Activated gamma-delta T cell treated with anti-CD3 and anti-CD28 coated beads, Interleukin-2, amount 50 U/mL, for 16 hours (primary cell): ENCODE results near the gene SNCB.
A peak's percentile ranks its signal among the peaks of the same experiment; 100 is the strongest.
"Not testable (repeated sequence)": the region's sequence is repeated elsewhere in the genome, so short reads cannot be mapped to it uniquely, and the experiment has no call there.

Experiments used
- DNase-seq: peaks from one replicate; pipeline ENCODE4 v3.0.0-alpha.2; 2020; ENCODE audit warnings: low read depth

SNCB gene

DNA sequence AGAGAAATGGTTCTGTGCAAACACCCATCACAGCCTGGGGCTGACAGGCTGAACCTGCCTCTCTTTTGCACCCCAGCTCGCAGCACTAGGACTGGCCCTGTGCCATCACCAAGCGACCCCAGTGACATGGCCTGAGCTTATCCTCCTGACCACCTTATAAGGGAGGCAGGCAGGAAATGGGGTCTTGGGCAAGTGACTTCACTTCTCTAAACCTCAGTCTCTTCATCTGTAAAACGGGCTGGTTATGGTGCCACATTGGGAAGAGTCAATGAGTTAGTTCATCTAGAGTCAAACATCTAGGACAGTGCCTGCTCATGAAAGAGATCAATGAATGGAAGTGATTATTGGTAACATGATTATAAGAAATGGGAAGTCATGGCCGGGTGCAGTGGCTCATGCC, 6.2 kb downstream of the SNCB start:
- no peak for DNase-seq

DNA sequence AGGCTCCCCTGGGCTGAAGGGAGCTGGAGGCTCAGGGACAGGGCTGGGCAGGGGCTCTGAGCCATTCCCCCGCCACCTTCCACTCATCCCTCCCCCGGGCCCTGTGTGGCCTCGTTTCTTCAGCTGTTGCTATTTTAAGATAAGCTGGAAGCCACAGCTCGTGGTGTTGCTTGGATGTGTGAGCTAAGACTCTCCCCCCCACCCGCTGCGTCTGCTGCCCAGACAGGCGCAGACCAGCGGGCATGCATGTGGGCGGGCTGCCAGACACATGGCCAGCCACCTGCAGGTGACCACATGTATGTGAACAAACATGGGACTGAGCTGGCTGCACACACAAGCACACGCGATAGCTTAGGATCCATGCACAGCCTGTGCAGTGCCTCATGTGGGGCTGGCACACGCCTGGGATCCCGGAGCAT, 8.7 kb downstream of the SNCB start:
- no peak for DNase-seq

DNA sequence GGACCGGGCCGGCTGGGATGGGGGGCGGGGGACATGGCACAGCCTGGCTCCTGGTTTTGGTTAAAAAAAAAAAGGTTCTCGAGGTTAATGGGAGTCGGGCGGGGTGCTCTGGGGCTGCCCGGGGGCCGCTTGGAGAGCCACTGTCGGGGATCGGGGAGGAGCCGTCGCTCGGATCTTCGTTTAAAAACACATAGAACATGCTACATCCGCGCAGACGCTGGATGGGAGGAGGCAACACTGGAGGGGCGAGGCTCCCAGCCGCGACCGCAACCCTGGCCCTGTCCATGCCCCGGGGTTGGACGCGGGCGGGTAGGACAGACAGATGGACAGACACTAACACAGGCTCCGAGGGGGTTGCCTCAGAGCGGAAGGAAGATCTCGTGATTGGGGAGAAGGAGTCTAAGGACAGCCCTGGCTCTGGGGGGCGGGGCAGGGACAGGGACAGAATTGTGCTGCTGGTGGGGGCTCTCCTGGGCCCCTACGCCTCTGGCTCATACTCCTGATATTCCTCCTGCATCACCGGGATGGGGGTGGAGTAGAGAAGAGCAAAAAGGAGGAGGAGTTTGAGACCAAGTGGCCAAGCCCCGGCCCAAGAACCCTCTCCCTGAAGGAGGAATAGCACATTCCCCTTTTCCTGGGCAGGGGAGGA, 9.9 kb downstream of the SNCB start:
- DNase-seq = no peak

DNA sequence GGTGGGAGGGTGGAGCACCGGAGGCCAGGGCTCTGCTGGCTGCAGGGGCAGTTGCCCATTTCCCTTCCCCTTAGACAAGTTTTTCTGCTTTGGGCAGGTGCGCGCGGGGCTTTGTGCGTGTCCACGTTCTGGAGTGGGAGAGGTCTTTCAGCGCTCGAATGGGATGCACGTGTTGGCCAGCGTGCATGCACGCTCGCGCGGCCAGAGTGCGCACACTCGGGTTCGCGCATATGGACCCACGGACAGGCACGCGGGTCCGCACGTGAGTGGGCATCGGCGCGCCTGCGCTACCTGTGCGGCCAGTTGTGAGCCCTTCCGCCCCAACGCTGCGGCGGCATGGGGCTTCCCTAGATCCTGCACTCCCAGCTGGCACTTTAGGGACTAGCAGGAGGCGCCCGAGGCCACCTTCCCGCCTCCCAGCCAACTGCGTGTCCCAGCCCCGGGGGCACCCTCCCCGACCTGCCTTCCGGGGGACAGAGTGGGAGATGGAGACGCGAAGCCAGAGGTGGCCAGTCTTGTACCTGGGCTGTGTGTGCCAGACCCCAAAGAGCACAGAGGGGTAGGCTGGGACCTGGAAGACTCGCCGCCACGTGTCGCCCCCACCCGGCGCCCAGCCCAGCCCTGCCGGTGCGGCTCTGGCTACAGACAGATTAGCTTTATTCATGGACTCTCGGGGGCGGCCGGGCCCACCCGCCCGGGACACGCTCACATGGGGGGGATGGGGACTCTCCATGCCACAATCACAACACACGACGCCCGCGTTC, 10.6 kb downstream of the SNCB start:
- no peak for DNase-seq

DNA sequence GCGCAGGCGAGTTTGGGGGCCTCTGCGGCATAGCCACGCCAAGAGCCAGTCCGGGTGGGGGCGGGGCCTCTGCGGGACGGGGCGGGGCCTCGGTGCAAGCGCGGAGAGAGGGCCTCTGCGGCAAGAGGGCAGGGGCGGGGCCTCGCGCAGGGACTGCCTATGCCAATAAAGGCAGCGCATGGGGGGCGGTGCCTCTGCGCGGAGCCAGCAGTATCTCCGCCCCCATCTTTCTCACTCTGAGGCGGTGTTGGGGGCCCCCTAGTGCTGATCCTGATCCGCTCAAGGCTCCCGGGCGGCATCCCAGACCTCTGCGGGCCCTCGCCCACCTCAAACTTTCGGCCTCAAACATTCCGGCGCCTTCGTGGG, 11.1 kb downstream of the SNCB start:
- DNase-seq = peak; percentile 54

DNA sequence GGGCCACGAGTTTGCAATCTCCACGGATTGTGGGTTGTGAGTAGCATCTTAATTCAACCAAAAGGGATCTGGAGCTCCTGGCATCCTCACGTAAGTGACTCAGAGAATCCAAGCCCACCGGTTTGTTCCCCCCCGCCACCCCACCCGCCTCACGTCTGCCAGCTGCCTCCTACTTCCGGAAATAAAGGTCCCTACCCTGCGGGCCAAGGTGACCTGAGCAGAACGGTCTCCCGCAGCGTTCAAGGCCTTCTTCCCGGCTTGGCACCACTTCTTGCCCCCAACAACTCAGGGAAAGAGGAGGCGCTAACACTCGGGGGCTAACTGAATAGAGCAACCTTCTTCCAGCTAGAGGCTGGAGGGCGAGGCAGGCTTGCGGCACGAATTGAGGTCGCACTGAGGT, 11.6 kb downstream of the SNCB start:
- DNase-seq = no peak

DNA sequence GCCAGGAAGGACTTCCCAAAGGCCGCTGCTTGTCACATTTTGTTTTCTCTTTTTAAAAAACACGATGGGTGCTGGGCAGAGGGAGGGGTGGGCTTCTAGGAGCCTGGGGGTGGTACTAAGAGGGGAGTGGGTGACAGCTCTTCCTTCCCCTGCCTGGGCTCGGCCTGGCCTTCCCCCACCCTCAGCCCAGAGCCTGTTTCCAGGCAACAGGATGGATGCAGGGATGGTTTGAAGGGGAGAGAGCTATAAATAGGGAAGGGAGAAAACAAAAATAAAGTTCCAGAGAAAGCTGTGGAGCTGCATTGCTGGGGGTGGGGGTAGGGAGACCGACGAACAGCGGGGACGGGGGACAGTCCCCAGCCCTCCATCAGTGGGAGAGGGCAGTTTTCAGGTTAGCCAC, 13.8 kb downstream of the SNCB start:
- no peak for DNase-seq

DNA sequence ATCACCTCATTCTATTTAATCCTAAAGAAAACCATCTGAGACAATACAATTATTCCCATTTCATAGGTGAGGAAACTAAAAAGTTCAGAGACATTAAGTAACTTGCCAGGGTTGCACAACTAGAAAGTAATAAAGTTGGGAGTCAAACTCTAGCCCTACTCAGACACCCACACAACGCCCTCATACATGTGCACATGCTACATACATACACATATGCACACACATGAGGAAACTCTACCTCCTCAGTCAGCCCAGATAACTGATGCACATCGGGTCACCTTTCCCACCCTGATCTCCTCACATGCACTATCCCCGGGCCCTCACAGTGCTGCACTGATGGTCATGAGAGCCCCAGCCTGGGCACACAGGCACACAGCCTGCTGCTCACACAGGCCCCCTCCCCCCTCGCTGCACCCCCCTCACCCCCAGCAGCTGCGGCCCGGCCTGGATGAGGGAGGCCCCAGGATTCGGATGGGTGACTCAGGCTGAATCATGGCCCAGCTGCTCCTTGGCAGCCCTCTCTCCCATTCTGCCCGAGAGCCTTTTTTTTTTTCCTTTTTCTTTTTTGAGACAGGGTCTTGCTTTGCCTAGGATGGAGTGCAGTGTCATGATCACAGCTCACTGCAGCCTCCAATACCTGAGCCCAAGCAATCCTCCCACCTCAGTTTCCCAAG, 15.4 kb downstream of the SNCB start:
- no peak for DNase-seq

DNA sequence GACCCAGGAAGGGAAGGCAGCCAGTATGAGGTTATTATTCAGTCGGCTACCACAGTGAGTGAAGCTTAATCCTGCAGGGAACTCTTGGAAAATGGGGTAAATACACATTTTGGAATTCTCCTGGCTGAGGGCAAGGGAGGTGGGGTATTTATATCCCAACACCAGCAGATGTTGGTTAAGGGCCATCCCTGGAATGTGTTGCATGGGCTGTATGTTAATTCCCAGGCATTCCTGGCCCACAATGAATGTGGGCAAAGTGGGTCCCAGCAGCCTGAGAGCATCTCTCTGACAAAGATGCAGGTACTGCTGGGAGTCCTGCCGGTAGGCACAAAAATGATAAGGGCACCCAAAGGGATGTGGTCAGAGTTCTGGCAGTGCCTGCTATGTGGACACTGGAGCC, 17.5 kb downstream of the SNCB start:
- DNase-seq = no peak

DNA sequence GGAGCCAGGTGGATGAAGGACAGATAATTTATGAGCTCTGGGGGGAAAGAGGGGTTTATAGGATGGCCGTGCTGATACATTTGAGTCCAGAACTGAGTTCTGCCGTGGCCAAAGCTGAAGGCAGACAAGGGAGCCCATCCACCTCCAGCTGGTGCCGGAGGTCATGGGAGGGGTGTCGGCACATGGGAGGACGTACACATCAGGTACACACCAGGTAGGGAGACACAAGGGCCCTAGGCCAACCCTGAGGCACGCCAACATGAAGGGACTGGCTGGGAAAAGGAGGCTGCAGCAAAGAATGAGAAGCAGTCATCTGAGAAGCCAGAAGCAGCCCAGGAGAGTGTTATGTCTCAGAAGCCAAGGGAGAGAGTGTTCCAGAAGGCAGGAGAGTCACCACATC, 18.3 kb downstream of the SNCB start:
- DNase-seq = no peak

DNA sequence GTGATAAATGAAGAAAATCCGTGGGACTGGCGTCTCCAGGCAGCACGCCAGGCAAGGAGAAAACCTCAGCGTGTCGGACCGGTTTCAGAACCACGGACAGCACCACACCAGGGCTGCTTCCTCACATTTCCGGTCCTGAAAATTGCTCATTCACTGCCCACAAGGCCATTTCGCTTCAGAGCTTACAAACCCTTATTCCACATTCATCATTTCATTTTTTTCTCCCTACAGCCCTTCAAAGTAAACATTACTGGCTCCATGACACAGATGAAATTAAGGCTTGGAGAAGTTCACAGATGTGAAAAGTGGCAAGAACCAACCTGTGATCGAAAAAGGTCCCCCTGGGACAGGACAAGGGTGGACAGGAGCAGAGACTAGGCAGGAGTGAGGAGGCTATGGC, 18.9 kb downstream of the SNCB start:
- DNase-seq = no peak

DNA sequence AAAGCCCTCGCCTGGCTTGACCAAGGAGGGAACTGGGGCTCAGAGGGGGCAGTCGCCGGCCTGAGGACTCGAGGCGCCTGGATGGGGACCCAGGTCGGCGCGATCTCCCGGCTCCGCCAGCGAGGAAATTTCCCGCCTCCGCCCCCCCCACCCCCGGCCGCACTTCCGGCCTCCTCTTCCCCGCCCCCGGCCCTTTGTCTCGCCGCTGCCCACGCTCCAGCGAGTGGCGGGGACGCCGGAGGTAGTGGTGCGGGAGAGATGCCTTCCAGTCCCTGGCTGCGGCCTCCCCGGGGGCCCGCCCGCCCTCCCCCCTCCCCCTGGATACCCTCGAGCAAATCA, 19.9 kb downstream of the SNCB start:
- no peak for DNase-seq

DNA sequence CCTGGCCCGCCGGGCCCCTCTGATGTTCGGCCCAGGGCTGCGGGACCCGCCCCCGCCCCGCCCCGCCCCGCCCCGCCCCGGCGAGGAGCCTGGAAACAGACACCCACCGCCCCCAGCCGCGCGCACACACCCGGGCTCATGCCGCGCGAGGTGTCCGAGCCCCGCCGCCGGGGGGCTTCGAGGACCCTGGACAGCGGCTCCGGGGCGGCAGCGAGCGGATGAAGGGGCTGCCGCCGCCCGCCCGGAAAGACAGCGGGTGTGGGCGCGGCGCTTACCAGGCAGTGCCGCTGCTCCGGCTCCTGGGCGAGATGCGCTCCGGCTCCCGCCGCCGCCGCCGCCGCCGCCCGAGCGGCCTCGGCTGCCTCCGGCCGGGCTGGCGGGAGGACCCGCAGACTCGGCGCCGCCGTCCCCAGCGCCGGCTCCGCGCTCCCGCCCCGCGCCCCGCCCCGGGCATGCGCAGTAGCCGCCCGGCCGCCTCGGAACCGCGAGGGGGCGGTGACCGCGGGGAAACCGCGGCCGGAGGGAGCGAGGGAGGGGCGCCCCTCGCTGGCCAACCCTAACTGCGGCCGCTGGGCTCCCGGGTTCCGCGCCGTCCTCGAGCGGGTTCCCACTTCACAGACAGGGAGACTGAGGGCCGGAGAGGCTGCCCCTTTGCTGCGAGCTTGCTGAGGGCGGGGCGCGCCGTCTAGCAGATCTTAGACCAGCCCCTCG, 20.5 kb downstream of the SNCB start, which contains the start of gene GPRIN1:
Gene GPRIN1 (minus strand): TSS at position 433 of the 711 bp plus-strand sequence. CDS start 10,322 bp downstream, outside the sequence.
- DNase-seq = no peak

DNA sequence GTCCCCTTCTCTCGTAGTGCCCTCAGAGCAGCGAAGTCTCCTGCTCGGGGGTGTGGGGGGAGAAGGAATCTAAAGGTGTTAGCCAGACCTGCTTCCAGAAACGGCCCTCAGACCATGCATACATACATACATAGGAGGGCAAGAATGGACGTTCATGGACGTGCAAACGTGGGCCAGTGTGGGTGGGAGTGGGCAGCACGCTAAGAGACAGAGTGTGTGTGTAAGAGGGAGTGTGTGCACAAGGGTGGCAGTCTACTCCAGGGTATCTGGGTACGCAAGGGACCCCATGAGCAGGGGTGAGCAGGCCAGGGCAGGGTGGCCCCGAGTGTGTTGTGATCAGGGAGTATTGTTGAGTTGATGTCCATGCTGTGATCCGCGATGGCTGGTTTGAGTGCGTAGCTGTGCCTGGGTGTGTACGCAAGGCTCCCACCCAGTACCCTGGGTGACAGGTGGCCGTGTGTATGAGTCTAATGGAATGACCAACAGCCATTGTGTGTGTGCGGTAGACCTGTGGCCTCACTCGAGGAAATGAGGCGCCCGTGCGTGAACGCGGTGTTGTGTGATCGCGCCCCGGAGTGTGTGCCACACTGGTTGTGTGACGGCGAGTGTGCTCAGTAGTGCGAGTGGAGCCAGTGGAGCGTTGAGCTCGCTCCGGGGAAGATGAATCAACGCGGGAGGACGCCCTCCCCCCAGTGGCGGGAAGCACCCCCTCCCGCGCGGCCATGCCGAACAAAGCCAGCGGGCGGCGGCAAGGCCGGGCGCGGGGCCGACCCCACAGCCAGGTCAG, 21.2 kb downstream of the SNCB start:
- no peak for DNase-seq

DNA sequence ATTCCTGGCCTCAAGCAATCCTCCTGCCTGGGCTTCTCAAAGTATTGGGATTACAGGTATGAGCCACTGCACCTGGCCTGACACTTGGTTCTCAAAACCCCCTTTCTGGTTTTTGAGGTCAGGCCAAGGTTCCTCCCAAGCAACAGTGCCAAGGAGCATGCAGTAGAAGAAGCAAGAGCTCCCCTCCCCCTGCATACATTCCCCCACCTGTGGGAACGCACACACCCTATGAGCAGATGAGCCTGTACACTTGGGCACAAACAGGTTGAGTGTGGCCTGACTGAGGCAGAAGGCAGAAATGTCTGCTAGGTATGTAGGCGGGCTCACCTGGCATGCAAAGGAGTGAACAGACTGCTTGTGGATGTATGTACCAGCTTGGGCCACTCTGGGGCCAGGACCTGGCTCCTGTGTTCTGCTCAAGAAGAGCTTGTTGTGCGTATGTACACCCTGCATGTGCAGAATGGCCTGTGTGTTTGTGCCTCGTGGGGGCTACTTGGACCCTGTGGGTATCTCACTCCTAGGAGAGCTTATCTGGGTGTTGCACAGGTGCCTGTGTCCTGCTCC, 22.1 kb downstream of the SNCB start:
- DNase-seq = no peak

DNA sequence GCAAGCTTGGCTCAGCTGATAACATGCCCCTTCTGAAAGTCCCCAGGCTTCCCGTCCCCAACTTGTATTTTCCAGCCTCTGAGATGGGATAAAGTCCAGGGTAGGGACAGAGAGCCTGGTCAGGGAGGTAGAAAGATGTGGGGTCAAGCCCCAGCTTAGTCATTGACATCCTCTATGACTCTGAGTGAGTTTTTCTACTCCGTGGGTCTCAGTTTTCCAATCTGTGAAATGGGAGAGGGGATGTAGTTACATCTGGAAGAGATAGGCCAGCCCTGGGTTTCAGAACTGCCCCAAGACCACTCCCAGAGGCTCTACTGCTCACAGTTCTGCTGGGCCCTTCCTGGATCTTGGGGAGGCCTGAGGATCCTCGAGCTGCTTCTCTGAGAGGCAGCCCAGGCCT, 23.5 kb downstream of the SNCB start:
- no peak for DNase-seq

DNA sequence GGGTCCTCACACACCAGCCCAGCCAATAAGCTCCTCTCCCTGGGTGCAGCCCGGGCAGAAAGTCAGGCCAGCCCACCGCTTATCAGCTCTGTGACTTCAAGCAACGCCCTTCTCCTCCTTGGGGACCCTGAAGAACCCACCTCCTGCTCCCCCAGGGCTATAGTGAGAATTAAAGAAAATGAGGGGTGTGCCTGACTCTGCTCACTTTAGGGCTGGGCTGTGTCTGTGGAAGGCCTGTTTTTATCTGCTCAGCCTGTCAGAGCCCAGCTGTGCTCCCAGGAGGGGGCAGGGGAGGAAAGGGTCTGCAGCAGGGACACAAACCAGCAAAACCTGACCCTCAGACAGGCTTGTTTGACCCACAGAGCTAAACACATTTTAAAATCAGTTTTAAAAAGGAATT, 24.3 kb downstream of the SNCB start:
- DNase-seq = no peak

DNA sequence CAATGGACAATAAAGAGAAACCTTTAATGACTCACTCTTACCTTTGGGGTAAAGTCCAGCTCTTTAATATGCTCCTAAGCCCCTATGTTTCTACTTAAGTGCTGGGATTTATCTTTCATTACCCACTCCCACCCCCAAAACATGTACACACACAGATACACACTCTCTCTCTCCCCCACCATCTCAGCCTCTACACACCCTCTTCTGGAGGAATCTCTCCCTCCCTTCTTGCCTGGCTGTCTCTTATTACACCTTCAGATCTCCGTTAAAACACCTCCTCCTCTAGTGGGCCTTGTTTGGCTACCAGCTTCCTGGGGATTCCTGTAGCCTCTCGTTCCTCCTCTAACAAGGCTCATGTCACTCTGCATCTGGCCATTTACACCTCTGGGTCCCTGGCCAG, 27.2 kb downstream of the SNCB start:
- no peak for DNase-seq

DNA sequence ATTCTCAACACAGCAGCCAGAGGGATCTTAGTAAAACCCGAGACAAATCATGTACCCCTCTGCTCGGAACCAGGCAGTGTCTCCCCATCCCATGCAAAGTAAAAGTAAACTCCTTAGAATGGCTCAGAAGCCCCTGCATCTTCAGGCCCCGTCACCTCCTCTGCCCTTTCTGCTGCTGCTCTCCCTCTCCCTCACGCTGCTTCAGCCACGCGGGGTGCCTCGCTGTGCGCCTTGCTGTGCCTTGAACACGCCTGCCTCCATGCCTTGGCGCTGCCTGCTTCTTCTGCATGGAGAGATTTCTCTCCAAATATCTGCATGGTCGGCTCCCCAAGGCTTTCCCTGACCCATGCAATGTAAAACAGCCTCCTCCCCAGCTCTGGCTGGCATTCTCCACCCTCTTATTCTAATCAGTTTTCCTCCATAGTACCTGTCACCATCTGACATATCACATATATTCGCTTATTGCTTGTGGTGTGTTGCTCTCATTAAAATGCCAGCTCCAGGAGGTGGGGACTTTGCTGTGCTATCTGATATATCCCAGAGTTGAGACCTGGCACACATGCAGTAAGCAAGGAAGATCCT, 28.3 kb downstream of the SNCB start:
- DNase-seq = no peak

DNA sequence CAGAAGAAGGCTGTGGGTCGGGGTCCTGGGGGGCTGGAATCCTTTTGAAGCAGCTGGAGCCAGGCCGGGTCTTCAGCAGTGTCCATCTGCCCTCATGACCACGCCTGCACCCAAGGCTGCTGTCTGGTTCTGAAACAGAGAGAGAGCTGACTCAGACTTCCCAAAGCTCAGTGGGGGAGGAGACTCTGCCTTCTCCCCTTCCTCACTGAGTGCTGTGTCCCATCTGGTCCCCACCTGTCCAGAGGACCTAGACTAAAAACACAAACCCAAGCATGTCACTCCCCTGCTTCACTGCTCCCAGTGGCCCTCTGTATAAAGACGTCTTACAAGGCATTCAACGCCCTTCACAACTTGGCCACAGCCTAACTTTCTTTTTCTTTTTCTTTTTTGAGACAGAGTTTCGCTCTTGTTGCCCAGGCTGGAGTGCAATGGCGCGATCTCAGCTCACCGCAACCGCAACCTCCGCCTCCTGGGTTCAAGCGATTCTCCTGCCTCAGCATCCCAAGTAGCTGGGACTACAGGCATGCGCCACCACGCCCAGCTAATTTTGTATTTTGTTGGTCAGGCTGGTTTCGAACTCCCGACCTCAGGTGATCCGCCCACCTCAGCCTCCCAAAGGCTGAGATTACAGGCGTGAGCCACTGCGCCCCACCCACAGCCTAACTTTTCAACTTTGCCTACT, 30.4 kb downstream of the SNCB start:
- not testable (repeated sequence) for DNase-seq
